SK-N-SH treated with all-trans-retinoic acid at 6 μM for 48 hours (cell line): ENCODE results near the gene VCAM1.
A peak's percentile ranks its signal among the peaks of the same experiment; 100 is the strongest.

ENCODE experiments used
- ATAC-seq: fragments of 200-7000 bp; cut with Tn5 transposase; 3 replicates; pipeline ENCODE4 v1.9.1; 2020; ENCODE audit warnings: mild to moderate bottlenecking, moderate library complexity
- ARNTL ChIP-seq: fragments of 450-650 bp; formaldehyde crosslinking; IDR thresholded peaks from 2 replicates; pipeline ENCODE4 v1.5.0; 2020; ENCODE audit warnings: low read depth, mild to moderate bottlenecking, moderate library complexity, borderline replicate concordance
- BACH2 ChIP-seq: fragments of 250-450 bp; sonication (Bioruptor Pico); IDR thresholded peaks from 2 replicates; pipeline ENCODE4 v1.9.0; 2021; ENCODE audit warnings: mild to moderate bottlenecking, borderline replicate concordance
- CSDC2 ChIP-seq: fragments of 250-450 bp; sonication (Bioruptor Pico); IDR thresholded peaks from 2 replicates; pipeline ENCODE4 v1.5.0; 2020; ENCODE audit warnings: mild to moderate bottlenecking, moderate library complexity
- CSRNP3 ChIP-seq: fragments of 250-450 bp; sonication (Bioruptor Pico); IDR thresholded peaks from 2 replicates; pipeline ENCODE4 v1.5.1; 2021; ENCODE audit warnings: mild to moderate bottlenecking, moderate library complexity
- ESRRG ChIP-seq: fragments of 250-450 bp; sonication (Bioruptor Pico); IDR thresholded peaks from 2 replicates; pipeline ENCODE4 v1.6.1; 2021; ENCODE audit warnings: mild to moderate bottlenecking
- GLIS3 ChIP-seq: fragments of 250-450 bp; sonication (Bioruptor Pico); IDR thresholded peaks from 2 replicates; pipeline ENCODE4 v1.5.0; 2020; ENCODE audit warnings: mild to moderate bottlenecking, moderate library complexity
- ISL1 ChIP-seq: fragments of 250-450 bp; sonication (Bioruptor Pico); IDR thresholded peaks from 2 replicates; pipeline ENCODE4 v2.1.2; 2022; ENCODE audit warnings: mild to moderate bottlenecking, moderate library complexity
- OSR1 ChIP-seq: fragments of 250-450 bp; sonication (Bioruptor Pico); IDR thresholded peaks from 2 replicates; pipeline ENCODE4 v1.8.0; 2022; ENCODE audit warnings: moderate library complexity, mild to moderate bottlenecking, inconsistent platforms
- PATZ1 ChIP-seq: fragments of 250-450 bp; sonication (Bioruptor Pico); IDR thresholded peaks from 2 replicates; pipeline ENCODE4 v1.8.0; 2020; ENCODE audit warnings: mild to moderate bottlenecking, moderate library complexity, borderline replicate concordance
- PPARA ChIP-seq: fragments of 250-450 bp; sonication (Bioruptor Pico); IDR thresholded peaks from 2 replicates; pipeline ENCODE4 v1.5.0; 2020; ENCODE audit warnings: mild to moderate bottlenecking, borderline replicate concordance
- RARB ChIP-seq: fragments of 250-450 bp; sonication (Bioruptor Pico); IDR thresholded peaks from 2 replicates; pipeline ENCODE4 v1.8.0; 2021; ENCODE audit warnings: mild to moderate bottlenecking, moderate library complexity
- SNAI2 ChIP-seq: fragments of 250-450 bp; sonication (Bioruptor Pico); IDR thresholded peaks from 2 replicates; pipeline ENCODE4 v1.5.0; 2020; ENCODE audit warnings: mild to moderate bottlenecking, moderate library complexity
- TCF4 ChIP-seq: fragments of 250-450 bp; sonication (Bioruptor Pico); IDR thresholded peaks from 2 replicates; pipeline ENCODE4 v1.8.0; 2021; ENCODE audit warnings: mild to moderate bottlenecking, moderate library complexity, borderline replicate concordance
- TOX ChIP-seq: fragments of 250-450 bp; sonication (Bioruptor Pico); IDR thresholded peaks from 2 replicates; pipeline ENCODE4 v1.8.0; 2021; ENCODE audit warnings: mild to moderate bottlenecking, moderate library complexity, borderline replicate concordance
- ZC3H10 ChIP-seq: fragments of 250-450 bp; sonication (Bioruptor Pico); IDR thresholded peaks from 2 replicates; pipeline ENCODE4 v1.5.1; 2021; ENCODE audit warnings: mild to moderate bottlenecking, moderate library complexity
- ZFP3 ChIP-seq: fragments of 250-450 bp; sonication (Bioruptor Pico); IDR thresholded peaks from 2 replicates; pipeline ENCODE4 v1.5.0; 2020; ENCODE audit warnings: mild to moderate bottlenecking, moderate library complexity
- ZFP30 ChIP-seq: fragments of 450-650 bp; formaldehyde crosslinking; IDR thresholded peaks from 2 replicates; pipeline ENCODE4 v1.5.0; 2022; ENCODE audit warnings: mild to moderate bottlenecking, moderate library complexity
- ZNF565 ChIP-seq: fragments of 450-650 bp; formaldehyde crosslinking; conservative IDR thresholded peaks from 2 replicates; pipeline ENCODE4 v1.5.0; 2020; ENCODE audit warnings: low read depth, mild to moderate bottlenecking, moderate library complexity
- ZNF70 ChIP-seq: fragments of 450-650 bp; formaldehyde crosslinking; IDR thresholded peaks from 2 replicates; pipeline ENCODE4 v1.5.0; 2020; ENCODE audit warnings: mild to moderate bottlenecking, moderate library complexity
- ZNF8 ChIP-seq: fragments of 450-650 bp; formaldehyde crosslinking; IDR thresholded peaks from 2 replicates; pipeline ENCODE4 v1.5.0; 2020; ENCODE audit warnings: mild to moderate bottlenecking, moderate library complexity
- TF ChIP-seq, protein P1 (sequence below): fragments of 250-450 bp; sonication (Bioruptor Pico); IDR thresholded peaks from 2 replicates; pipeline ENCODE4 v1.5.0; 2020; ENCODE audit warnings: mild to moderate bottlenecking, moderate library complexity

The VCAM1 gene

DNA sequence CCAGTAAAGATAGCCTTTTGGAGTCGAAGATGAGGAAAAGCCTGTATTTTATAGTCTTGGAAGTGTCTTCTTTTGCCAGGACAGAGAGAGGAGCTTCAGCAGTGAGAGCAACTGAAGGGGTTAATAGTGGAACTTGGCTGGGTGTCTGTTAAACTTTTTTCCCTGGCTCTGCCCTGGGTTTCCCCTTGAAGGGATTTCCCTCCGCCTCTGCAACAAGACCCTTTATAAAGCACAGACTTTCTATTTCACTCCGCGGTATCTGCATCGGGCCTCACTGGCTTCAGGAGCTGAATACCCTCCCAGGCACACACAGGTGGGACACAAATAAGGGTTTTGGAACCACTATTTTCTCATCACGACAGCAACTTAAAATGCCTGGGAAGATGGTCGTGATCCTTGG, at the start of gene VCAM1:
Gene VCAM1, plus strand, starts transcription at position 253 of the 400 bp plus-strand sequence. Its CDS starts 119 bp downstream, at position 372.
- peak; percentile 17; the same call in 1 of the 3 replicates for ATAC-seq

DNA sequence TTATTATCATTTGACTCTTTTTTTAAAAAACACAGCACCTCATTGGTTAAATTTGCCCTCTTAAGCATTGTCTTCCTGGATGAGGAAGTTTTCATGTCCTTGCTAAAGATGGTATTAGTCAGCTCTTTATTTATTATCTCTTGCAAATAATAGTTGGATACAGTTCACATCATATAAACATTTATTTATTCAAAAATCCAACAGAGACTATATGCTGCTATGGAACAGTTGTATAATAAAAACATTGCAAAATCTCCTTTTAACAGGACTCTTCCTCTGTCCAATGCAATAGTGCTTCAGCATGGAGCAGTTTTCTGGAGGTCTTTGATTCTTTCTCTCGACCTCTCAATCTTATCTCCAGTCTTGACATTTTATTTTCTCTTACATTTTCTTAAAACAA, 49.5 kb upstream of the VCAM1 start:
- no peak for TF ChIP-seq ZNF70
- TF ChIP-seq ZFP3 (CRISPR knock-in tag), result no peak
- TF ChIP-seq TCF4 (CRISPR knock-in tag), result no peak
- no peak for TF ChIP-seq PPARA
- TF ChIP-seq, protein P1, sequence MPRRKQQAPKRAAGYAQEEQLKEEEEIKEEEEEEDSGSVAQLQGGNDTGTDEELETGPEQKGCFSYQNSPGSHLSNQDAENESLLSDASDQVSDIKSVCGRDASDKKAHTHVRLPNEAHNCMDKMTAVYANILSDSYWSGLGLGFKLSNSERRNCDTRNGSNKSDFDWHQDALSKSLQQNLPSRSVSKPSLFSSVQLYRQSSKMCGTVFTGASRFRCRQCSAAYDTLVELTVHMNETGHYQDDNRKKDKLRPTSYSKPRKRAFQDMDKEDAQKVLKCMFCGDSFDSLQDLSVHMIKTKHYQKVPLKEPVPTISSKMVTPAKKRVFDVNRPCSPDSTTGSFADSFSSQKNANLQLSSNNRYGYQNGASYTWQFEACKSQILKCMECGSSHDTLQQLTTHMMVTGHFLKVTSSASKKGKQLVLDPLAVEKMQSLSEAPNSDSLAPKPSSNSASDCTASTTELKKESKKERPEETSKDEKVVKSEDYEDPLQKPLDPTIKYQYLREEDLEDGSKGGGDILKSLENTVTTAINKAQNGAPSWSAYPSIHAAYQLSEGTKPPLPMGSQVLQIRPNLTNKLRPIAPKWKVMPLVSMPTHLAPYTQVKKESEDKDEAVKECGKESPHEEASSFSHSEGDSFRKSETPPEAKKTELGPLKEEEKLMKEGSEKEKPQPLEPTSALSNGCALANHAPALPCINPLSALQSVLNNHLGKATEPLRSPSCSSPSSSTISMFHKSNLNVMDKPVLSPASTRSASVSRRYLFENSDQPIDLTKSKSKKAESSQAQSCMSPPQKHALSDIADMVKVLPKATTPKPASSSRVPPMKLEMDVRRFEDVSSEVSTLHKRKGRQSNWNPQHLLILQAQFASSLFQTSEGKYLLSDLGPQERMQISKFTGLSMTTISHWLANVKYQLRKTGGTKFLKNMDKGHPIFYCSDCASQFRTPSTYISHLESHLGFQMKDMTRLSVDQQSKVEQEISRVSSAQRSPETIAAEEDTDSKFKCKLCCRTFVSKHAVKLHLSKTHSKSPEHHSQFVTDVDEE (CRISPR knock-in tag), result no peak
- TF ChIP-seq GLIS3 (CRISPR knock-in tag), result no peak
- no peak for TF ChIP-seq TOX (CRISPR knock-in tag)
- no peak for TF ChIP-seq ARNTL (CRISPR knock-in tag)
- no peak for TF ChIP-seq ZFP30 (CRISPR knock-in tag)
- no peak for TF ChIP-seq SNAI2 (CRISPR knock-in tag)
- TF ChIP-seq BACH2, result no peak
- no peak for TF ChIP-seq OSR1 (CRISPR knock-in tag)
- no peak for TF ChIP-seq ZNF8 (CRISPR knock-in tag)
- TF ChIP-seq RARB (CRISPR knock-in tag), result no peak
- TF ChIP-seq CSRNP3, result no peak
- TF ChIP-seq PATZ1, result no peak
- no peak for TF ChIP-seq ZC3H10 (CRISPR knock-in tag)
- no peak for ATAC-seq

More for the DNA sequence above, at the start of gene VCAM1:
- TF ChIP-seq ZFP30 (CRISPR knock-in tag), result no peak
- TF ChIP-seq, all 23 proteins: peak for 0

DNA sequence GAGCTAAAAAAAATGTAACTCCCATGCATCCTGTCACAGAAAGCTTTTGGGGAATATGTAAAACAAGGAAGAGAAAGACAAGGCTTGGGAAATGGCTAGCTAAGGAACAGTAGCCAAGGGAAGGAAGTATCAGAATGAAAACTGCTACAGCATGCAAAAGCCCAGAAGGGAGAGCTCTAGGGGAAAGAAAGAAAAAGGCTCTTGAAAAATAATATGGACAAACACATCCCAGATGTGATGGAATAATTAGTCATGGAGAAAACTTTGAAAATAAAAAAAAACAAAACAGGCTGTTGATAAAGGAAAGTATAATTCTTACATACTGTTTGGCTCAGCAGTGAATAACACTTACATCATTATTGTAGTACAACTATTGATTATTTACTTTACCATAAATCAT, 47.9 kb upstream of the VCAM1 start:
- TF ChIP-seq ZNF8 (CRISPR knock-in tag), result no peak
- TF ChIP-seq CSRNP3, result no peak
- no peak for TF ChIP-seq OSR1 (CRISPR knock-in tag)
- no peak for TF ChIP-seq CSDC2 (CRISPR knock-in tag)
- no peak for TF ChIP-seq ZNF70
- no peak for TF ChIP-seq SNAI2 (CRISPR knock-in tag)
- no peak for TF ChIP-seq PPARA
- no peak for TF ChIP-seq ZNF565
- TF ChIP-seq TOX (CRISPR knock-in tag), result no peak
- no peak for TF ChIP-seq RARB (CRISPR knock-in tag)
- no peak for TF ChIP-seq ARNTL (CRISPR knock-in tag)
- no peak for TF ChIP-seq ZFP3 (CRISPR knock-in tag)
- no peak for TF ChIP-seq ZC3H10 (CRISPR knock-in tag)
- TF ChIP-seq GLIS3 (CRISPR knock-in tag), result no peak
- TF ChIP-seq ESRRG (CRISPR knock-in tag), result no peak
- no peak for TF ChIP-seq TCF4 (CRISPR knock-in tag)
- TF ChIP-seq ISL1 (CRISPR knock-in tag), result no peak
- no peak for TF ChIP-seq PATZ1
- TF ChIP-seq ZFP30 (CRISPR knock-in tag), result no peak
- ATAC-seq, result no peak
